HEK293T (cell line): ENCODE results near the gene SGCA.

Experiments
- CTCF ChIA-PET: fragments of 350-600 bp; formaldehyde crosslinking; extraction: SDS; loops from one replicate; lab custom pipeline; 2021; ENCODE audit warnings: antibody characterized with exemption, inconsistent platforms; lab: Yijun Ruan, JAX
- POLR2A ChIA-PET: fragments of 350-600 bp; formaldehyde crosslinking; extraction: SDS; loops from one replicate; lab custom pipeline; 2020; ENCODE audit warnings: antibody characterized with exemption, inconsistent platforms; lab: Yijun Ruan, JAX
- DNase-seq: peaks from one replicate; pipeline ENCODE4 v3.0.0; 2012; ENCODE audit warnings: mixed read lengths; ENCODE audit errors: extremely low spot score
- ARNT ChIP-seq: fragments of 450-650 bp; IDR thresholded peaks from 2 replicates; pipeline ENCODE4 v1.6.1; 2017; ENCODE audit warnings: mild to moderate bottlenecking
- BHLHE40 ChIP-seq: fragments of 450-650 bp; IDR thresholded peaks from 2 replicates; pipeline ENCODE4 v1.6.1; 2016; ENCODE audit warnings: mild to moderate bottlenecking, moderate library complexity, borderline replicate concordance
- CTBP1 ChIP-seq: fragments of 450-650 bp; IDR thresholded peaks from 2 replicates; pipeline ENCODE4 v1.6.1; 2016; ENCODE audit warnings: borderline replicate concordance
- ELF4 ChIP-seq: fragments of 450-650 bp; IDR thresholded peaks from 2 replicates; pipeline ENCODE4 v1.6.1; 2017; ENCODE audit warnings: antibody characterized with exemption
- FOXA1 ChIP-seq: fragments of 450-650 bp; IDR thresholded peaks from 2 replicates; pipeline ENCODE4 v1.6.1; 2016; ENCODE audit warnings: mild to moderate bottlenecking
- FOXK2 ChIP-seq: fragments of 450-650 bp; IDR thresholded peaks from 2 replicates; pipeline ENCODE4 v1.6.1; 2016; ENCODE audit warnings: mild to moderate bottlenecking
- FOXM1 ChIP-seq: fragments of 450-650 bp; IDR thresholded peaks from 2 replicates; pipeline ENCODE4 v1.6.1; 2017; ENCODE audit warnings: mild to moderate bottlenecking, borderline replicate concordance
- HDGF ChIP-seq: fragments of 450-650 bp; IDR thresholded peaks from 2 replicates; pipeline ENCODE4 v1.6.1; 2017; ENCODE audit warnings: antibody characterized with exemption, borderline replicate concordance
- L3MBTL2 ChIP-seq: fragments of 450-650 bp; conservative IDR thresholded peaks from 2 replicates; pipeline ENCODE4 v1.6.1; 2016; ENCODE audit warnings: mild to moderate bottlenecking
- LEF1 ChIP-seq: fragments of 450-650 bp; IDR thresholded peaks from 2 replicates; pipeline ENCODE4 v1.6.1; 2017; ENCODE audit warnings: mild to moderate bottlenecking, borderline replicate concordance
- NFRKB ChIP-seq: fragments of 450-650 bp; IDR thresholded peaks from 2 replicates; pipeline ENCODE4 v1.6.1; 2016; ENCODE audit warnings: mild to moderate bottlenecking, moderate library complexity
- PKNOX1 ChIP-seq: fragments of 450-650 bp; IDR thresholded peaks from 2 replicates; pipeline ENCODE4 v1.6.1; 2016
- SP1 ChIP-seq: fragments of 450-650 bp; IDR thresholded peaks from 2 replicates; pipeline ENCODE4 v1.6.1; 2017
- SUZ12 ChIP-seq: fragments of 450-650 bp; IDR thresholded peaks from 2 replicates; pipeline ENCODE4 v1.6.1; 2016; ENCODE audit warnings: mild to moderate bottlenecking
- TARDBP ChIP-seq: fragments of 450-650 bp; IDR thresholded peaks from 2 replicates; pipeline ENCODE4 v1.6.1; 2016
- ZNF384 ChIP-seq: fragments of 450-650 bp; IDR thresholded peaks from 2 replicates; pipeline ENCODE4 v1.6.1; 2016

The SGCA gene

GRCh38 chr17:50128441-50129352 lies 37.1 kb upstream of the SGCA start:
- CTCF ChIA-PET = no interaction called here

DNA sequence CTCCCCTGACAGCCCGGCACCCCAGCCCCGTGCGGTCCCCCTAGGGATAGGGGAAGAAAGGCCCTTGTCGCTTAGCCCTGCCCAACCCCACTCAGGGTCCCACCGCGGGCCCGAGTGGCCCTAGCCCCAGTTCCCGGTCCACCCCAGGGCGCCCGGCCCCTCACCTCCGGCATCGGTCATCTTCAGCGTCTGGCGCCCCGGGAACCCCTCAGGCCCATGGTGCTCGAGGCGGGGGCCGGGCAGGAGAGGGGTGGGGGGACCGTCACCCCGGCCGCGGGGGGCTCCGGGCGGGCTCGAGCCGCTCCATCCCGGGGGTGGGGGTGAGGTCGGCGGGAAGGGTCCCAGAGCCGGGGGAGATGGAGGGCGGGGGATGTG lies 36.5 kb upstream of the SGCA start:
- TF ChIP-seq BHLHE40 (no peak), ELF4 (no peak), TARDBP (no peak), FOXK2 (no peak), L3MBTL2 (no peak), LEF1 (no peak), CTBP1 (no peak), HDGF (no peak), FOXA1 (no peak), ARNT (no peak), ZNF384 (no peak), NFRKB (no peak), PKNOX1 (no peak), SP1 (no peak), SUZ12 (no peak), FOXM1 (no peak)
- DNase-seq = no peak
- ChIA-PET POLR2A (interaction anchor here (2.2 kb wide), 1 partner anchor 32 kb away, joined by 8 read pairs; no protein-coding TSS in a partner anchor), CTCF (no interaction called here)

More at GRCh38 chr17:50128441-50129352, 37.1 kb upstream of the SGCA start:
- DNase-seq = no peak
- POLR2A ChIA-PET = interaction anchor here (0.7 to 2.2 kb wide), 2 partner anchors 23 to 33 kb away, joined by 4 to 8 read pairs; no protein-coding TSS in a partner anchor
- TF ChIP-seq TARDBP (no peak), ELF4 (no peak), HDGF (no peak), CTBP1 (no peak)

DNA sequence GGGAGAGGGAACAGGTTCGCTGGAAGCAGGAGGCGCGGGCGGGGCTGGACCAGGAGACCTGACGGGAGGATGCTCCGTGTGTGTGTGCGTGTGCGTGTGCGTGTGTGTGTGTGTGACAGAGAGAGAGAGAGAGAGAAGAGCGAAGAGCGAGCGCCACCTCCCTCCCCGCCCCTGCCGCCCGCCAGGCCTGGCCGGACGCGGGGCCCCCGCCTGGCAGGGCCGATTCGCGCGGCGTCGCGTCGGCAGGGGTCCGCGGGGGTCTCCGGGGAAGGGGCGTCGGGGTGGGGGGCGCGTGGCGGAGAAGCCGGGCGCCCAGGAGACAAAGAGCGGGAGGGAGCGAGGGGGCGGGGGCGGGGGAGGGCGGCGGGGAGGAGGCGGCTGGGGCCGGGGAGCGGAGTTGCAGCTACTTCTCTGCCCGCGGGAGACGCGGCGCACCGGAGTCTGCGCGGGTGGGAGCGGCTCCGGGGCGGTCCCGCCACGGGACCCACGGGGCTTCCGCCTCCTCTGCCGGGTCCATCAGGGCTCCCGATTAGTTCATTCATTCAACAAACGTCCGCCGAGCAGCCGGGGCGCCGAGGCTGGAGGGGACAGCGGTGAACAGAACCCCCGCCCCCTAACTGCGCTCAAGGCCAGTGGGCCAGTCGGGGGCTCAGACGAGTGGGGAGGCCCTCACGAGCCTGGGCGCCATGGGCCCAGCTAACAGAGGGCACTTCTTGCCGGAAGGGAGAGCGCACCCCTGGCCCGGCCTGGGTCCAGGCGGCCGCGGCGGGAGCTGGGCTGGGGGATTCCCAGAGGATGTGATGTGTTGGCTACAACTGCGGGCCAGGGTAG lies 35.9 kb upstream of the SGCA start, which contains the start of gene SAMD14:
Gene SAMD14 (minus strand): TSS at position 433 of the 831 bp plus-strand sequence. CDS start 5,201 bp downstream, outside the sequence.
- peak; percentile 61 for DNase-seq
- TF ChIP-seq HDGF (no peak), FOXK2 (no peak), TARDBP (no peak), ELF4 (no peak), SUZ12 (no peak), PKNOX1 (no peak), FOXA1 (no peak), NFRKB (no peak), ARNT (no peak), CTBP1 (no peak), FOXM1 (no peak), ZNF384 (no peak)
- POLR2A ChIA-PET = interaction anchor here (0.8 to 2.2 kb wide), 4 partner anchors 9 to 31 kb away, joined by 3 to 10 read pairs (median 6); no protein-coding TSS in a partner anchor
- CTCF ChIA-PET = no interaction called here

DNA sequence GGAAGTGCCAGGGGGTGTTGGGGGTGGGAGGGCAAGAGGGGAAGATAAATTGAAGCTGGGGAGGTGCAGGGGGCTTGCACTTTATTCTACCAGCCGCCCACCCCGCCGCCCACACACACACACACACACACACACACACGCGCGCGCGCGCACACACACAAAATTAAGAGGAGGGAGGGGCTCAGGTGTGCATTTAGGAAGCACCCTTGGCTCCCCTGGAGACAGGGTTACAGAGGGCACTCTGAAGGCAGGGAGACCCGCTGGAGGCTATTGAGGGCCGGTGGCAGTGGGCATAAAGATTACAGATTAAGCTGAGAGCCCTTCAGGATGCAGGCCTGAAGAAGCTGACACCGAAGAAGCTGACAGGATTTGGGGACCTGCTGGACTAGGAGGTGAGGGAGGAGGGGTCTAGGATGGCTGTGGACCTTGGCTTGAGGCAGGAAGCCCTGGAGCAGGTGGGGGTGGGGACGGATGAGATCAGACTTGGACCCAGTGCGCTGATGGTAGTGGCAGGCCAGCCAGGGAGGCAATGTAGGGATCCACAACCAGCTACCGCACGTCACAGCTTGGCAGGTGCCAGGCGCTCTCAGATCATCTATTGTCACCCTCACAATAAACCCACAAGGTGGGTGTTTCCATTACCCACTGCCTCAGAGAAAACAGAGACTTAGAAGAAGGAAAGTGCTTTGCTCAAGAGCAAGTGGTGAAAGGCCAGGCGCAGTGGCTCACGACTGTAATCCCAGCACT lies 35.1 kb upstream of the SGCA start:
- CTCF ChIA-PET = interaction anchor here (0.6 kb wide), 1 partner anchor 10 kb away, joined by 3 read pairs; no protein-coding TSS in a partner anchor
- POLR2A ChIA-PET = interaction anchor here (0.8 to 2.2 kb wide), 6 partner anchors 8 to 47 kb away, joined by 3 to 10 read pairs (median 4); no protein-coding TSS in a partner anchor
- no peak for DNase-seq
- TF ChIP-seq SP1 = no peak
- TF ChIP-seq ELF4 = no peak

DNA sequence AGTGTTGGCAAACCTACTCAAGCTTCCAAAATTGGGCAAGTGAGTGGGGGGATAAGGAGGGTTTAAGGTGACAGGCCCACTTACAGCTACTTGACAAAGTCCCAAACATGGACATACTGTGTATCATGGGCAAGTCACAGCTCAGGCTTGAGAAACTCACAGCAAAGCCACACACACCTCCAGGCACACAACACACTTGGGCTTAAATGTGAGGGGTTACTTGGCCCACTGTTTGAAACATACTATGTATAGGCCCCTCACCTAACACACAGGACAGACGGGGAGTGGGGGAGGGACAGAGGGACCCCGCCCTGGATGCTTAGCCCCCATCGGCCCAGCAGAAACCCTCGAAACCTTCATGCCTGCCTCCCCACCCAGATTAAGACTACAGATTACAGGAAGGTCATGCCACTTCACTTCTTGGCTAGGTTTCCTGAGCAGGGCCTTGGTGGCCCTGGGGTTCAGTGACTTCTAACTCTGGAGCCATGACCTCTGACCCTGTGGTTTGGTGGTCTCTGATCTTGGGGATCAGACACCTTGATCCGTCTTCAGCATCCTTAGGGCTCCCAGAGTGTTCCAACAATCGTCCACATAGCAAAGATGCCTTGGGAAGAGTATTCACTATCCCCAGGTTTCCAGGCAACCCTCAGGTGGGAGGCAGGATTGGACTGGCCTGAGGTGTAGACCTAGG lies 33.6 kb upstream of the SGCA start:
- DNase-seq = no peak
- TF ChIP-seq NFRKB (no peak), L3MBTL2 (no peak), ARNT (no peak), FOXM1 (no peak), BHLHE40 (no peak), PKNOX1 (no peak), CTBP1 (no peak), SP1 (no peak)
- CTCF ChIA-PET = interaction anchor here (0.8 to 1.0 kb wide), 4 partner anchors 13 to 45 kb away, joined by 3 read pairs; no protein-coding TSS in a partner anchor
- POLR2A ChIA-PET = interaction anchor here (1.3 to 2.2 kb wide), 3 partner anchors 20 to 38 kb away, joined by 5 to 10 read pairs (median 7); no protein-coding TSS in a partner anchor
